ENCODE data around the gene KIF4A.
"Not testable (repeated sequence)": the region's sequence is repeated elsewhere in the genome, so short reads cannot be mapped to it uniquely, and the experiment has no call there.

KIF4A gene, protein sequence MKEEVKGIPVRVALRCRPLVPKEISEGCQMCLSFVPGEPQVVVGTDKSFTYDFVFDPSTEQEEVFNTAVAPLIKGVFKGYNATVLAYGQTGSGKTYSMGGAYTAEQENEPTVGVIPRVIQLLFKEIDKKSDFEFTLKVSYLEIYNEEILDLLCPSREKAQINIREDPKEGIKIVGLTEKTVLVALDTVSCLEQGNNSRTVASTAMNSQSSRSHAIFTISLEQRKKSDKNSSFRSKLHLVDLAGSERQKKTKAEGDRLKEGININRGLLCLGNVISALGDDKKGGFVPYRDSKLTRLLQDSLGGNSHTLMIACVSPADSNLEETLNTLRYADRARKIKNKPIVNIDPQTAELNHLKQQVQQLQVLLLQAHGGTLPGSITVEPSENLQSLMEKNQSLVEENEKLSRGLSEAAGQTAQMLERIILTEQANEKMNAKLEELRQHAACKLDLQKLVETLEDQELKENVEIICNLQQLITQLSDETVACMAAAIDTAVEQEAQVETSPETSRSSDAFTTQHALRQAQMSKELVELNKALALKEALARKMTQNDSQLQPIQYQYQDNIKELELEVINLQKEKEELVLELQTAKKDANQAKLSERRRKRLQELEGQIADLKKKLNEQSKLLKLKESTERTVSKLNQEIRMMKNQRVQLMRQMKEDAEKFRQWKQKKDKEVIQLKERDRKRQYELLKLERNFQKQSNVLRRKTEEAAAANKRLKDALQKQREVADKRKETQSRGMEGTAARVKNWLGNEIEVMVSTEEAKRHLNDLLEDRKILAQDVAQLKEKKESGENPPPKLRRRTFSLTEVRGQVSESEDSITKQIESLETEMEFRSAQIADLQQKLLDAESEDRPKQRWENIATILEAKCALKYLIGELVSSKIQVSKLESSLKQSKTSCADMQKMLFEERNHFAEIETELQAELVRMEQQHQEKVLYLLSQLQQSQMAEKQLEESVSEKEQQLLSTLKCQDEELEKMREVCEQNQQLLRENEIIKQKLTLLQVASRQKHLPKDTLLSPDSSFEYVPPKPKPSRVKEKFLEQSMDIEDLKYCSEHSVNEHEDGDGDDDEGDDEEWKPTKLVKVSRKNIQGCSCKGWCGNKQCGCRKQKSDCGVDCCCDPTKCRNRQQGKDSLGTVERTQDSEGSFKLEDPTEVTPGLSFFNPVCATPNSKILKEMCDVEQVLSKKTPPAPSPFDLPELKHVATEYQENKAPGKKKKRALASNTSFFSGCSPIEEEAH

DNA sequence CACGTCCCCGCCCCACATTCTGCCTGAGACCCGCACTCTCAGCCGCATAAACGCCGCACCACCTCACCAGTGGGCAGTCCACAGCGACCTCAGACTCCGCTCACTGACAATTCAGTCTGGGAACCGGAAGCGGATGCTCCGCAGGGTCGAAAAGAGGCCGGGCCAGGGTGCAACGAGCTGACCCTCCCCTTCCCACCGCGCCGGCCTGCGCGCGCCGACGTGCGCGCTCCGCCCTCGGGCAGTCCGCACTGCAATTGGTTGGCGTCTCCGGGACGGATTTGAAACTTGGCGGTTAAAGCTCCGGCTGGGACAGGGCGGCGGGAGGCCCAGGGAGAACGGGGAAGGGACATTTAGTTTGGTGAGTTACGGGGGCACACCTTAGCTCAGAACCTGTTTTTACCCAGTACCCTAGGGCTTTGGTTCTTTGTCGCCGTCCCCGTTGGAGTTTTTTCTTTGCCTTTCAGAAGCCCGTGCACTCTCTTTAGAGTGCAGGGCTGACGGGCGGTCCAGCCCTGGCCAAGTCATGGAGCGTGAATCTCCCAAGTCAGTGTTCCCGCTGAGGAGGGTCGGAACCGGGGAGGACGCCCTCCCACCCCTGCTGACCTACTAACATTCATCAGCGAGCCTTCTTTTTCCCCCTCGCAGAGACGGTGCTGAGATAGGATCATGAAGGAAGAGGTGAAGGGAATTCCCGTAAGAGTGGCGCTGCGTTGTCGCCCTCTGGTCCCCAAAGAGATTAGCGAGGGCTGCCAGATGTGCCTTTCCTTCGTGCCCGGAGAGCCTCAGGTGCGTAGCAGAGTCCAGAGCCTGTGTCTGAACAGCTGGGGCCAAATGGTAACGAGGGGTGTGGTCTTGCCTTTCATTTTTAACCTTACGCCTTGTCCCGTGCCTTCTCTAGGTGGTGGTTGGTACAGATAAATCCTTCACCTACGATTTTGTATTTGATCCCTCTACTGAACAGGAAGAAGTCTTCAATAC is at the start of gene KIF4A, which contains the start of gene PDZD11:
Gene KIF4A (plus strand): TSS at position 312 of the 978 bp plus-strand sequence. CDS start 355 bp downstream, at position 667.
Gene PDZD11 (minus strand): TSS at position 135 of the 978 bp plus-strand sequence. CDS start 586 bp downstream, outside the sequence.
- peak; percentile 37 to 45 for DNase-seq

DNA sequence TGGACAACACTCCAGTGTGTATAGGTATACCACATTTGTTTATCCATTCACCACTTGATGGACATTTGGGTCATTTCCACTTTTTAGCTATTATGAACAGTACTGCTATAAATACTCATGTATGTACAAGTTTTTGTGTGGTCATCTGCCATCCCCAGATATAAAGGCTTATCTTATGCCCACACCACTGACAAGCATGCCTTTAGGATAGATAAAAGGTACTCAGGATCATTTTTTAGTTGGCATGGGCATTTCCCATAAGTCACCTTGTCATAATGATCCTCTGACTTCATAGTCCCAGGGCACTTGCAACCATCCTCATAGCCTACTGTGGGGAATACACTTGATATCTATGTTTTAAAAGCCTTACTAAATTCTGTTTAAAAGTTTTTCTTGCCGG is 49.2 kb upstream of the KIF4A start:
- DNase-seq, result no peak

DNA sequence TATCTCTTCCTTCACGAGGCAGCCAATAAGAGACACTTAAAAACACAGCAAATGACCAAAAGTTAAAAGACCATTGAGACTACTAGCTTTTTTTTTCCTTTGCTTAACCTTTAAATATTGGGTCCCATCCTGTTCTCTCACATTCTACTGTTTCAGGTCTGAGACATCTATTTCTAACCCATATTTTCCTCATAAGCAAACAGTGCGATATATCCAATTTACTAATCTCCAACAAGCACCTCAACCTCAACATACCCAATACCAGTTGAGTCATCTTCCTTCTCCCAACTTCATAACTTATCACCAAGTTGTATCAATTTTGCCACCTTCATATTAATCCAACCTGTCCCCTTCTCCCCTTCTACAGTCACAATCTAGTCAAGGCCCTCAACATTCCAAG is 48.4 kb upstream of the KIF4A start:
- no peak for DNase-seq

DNA sequence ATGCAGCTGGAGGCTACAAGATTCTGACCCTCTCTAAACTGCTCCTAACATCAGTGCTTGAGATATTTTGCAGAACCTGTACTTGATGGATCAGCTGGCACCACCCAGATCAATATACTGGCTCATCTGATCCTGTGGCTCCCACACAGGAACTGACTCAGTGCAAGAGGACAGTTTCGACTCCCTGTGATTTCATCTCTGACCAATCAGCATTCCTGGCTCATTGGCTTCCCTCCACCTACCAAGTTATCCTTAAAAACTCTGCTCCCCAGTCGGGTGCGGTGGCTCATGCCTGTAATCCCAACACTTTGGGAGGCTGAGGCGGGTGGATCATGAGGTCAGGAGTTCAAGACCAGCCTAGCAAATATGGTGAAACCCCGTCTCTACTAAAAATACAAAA is 46.3 kb upstream of the KIF4A start:
- not testable (repeated sequence) for DNase-seq

DNA sequence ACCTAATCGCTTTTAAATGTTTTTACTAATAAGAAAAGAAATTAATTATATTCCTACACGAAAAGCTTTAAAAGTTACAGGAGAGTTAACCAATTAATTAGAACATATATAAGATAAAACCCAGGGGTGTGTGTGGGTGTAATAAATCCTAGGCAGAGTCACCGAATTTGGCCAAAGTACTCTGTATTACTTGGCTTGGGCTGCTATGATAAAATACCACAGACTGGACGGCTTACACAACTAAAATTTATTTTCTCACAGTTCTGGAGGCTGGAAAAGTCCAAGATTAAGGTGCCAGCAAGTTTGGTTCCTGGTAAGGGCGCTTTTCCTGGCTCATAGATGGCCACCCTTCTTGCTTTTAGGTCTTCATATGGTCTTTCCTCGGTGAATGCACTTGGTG is 45.0 kb upstream of the KIF4A start:
- no peak for DNase-seq

DNA sequence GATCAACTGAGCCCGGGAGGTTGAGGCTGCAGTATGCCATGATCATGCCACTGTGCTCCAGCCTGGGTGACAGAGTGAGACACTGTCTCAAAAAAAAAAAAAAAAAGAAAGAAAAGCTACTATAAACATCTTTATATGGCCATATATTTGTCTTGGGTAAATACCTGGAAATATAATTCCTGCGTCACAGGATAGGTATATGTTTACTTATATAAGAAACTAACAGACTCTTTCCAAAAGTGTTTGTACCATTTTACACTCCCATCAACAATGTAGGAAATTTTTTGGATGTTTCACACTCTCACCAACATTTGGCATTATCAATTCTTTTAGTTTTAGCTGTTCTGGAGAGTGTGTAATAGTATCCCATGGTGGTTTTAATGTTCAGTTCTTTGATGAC is 42.7 kb upstream of the KIF4A start:
- no peak for DNase-seq

DNA sequence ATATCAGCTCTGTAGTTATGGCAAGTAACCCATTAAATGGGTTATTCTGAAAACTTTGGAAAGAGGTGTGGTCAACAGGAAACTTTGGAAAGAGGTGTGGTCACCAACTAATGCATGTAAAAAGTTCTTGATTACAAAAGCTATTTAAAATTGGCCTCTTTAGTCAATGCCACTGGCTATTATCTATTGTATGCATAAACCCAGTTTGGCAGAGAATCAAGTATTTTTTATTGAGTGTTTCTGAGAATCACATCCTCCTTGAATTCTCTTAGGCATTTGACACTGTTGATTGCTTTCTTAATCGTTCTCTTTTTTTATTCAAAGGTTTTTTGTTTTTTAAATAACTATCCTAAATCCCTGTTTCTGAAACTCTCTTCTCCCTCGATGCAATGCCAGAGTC is 37.4 kb upstream of the KIF4A start:
- DNase-seq, result no peak

DNA sequence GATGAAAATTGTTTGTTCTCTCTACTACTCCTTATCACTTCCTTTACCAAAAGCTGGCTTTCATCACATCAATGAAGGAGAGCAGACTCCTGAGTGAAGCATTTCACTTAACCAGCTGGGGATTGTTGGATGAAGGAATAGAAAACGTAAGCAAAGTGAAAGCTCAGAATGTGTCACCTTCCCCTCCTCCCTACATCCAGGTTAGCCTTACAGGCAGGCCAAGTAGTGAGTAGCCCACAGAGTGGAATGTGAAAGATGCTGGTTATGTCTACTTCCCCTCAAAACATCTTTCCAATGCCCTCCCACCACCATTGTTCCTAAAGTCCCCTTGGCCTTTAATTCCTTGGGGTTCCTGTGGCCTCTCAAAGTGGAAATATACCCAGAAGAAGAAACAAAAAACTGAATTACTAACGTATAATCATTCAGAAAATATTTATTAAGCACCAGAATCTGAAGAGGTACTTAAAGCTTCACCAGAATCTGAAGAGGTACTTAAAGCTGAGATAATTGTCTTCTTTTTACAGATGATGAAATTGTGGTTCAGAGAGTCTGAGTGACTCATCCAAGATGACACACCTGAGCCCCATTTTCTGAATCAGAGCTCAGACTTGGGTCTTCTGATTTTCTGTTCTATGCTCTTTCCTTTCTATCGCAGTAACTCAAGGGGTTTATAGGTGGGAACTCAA is 36.4 kb upstream of the KIF4A start:
- DNase-seq, result no peak

DNA sequence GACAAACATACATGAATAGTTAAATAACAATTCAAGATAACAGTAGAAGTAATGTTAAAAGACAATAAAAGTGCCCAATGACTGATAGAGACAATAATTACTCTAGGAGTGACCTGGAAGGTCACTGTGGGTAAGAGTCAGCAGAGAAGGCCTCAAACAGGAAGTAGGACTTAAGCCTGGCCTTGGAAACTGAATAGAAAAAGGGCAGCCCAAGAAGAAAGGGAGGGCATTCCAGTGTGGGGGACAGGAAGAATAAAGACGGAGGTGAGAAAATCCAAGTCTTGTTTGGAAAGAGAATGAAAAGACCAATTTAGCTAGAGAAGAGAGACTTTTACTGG is 35.9 kb upstream of the KIF4A start:
- DNase-seq, result no peak

DNA sequence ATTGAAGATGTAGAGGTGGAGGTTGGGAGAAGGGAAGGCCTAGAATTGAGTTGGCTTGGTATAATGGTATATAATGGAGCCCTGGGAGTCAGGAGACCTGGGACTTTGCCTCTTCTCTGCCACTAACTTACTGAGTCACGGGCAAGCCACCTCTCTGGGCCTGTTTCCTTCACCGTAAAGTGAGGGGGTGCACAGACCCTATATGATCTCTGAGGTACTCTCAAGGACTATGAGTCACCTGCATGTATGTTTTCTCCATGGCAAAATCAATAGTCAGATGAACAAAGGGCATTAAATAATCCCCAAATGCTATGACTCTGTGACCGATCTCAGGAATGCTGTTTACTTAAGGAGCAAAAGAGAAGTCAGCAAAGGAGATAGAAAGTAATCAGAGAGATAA is 35.0 kb upstream of the KIF4A start:
- DNase-seq, result no peak

DNA sequence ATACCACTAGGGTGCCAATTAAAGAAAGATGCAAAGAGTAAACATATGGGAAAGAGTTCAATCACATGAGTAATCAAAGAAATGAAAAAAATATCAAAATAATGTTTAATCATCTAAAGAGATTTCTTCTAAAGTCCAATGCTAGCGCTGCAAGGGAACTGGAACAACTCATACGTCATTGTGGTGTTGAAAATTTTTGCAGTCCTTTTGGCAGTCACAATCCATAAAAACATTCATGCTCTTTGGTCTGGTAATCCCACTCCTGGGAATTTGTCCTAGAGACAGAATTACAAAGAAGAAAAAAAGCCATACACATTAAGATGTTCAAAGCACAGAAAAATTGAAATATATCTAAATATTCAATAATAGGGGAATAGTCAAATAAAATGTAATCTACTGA is 34.5 kb upstream of the KIF4A start:
- no peak for DNase-seq

DNA sequence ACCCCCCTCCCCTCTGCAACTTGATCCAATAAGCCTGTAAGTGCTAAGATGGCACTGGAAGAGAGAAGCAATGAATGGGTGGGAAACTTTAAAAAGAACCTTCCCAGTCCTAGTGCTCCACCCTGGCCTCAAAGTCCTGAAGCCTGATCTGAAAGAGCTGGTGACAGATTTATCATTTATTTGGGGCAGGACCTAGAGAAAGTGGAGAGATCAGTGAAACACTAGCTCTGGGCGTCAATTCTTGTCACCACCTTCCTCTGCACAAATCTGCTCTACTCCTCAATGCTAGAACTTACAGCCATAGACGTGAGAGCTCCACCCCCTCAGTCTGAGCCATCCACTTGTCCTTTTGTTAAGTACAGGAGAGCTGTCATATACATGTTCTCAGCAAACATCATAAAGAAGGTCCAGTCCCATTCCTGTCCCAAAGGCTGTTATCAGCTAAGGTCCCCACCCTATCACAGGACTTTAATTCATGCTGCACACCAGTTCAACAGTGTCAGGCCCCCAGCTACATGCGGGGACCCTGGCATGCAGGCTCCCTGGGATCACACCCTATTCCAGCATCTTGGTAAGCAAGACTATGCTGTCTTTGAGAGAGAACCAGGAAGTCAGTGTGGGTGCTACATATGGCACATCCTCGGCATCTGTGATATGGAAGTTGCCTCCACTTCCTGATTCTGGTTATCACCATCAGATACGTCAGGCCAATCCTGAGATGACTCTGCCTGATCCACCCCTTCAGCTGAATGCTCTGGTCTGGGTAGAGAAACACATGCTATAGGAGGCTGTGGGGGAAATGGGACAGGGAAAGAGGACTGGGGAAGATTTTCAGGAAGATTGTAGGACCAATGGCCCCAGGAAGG is 32.2 kb upstream of the KIF4A start:
- DNase-seq, result no peak

DNA sequence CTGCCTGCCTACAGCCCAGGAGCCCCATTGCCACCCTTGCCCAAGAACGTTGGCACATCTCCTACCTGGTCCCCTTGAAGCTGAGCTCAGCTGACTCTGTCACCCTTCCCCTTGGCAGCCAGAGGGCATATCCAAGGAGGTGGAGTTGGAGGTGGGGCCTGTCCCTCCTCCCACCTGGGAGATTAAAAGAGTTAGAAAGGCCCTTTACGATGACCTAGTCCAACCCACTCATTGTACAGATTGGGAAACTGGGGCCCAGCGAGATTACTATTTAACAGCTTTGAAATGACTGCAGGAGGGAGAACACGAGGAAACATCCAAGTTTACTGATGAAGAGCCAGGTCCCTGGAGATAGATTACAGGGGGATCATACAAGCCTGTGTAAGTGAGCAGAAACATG is 29.8 kb upstream of the KIF4A start, which contains the start of gene P2RY4:
Gene P2RY4 (minus strand): TSS at position 101 of the 400 bp plus-strand sequence. CDS start 580 bp downstream, outside the sequence.
- no peak for DNase-seq

DNA sequence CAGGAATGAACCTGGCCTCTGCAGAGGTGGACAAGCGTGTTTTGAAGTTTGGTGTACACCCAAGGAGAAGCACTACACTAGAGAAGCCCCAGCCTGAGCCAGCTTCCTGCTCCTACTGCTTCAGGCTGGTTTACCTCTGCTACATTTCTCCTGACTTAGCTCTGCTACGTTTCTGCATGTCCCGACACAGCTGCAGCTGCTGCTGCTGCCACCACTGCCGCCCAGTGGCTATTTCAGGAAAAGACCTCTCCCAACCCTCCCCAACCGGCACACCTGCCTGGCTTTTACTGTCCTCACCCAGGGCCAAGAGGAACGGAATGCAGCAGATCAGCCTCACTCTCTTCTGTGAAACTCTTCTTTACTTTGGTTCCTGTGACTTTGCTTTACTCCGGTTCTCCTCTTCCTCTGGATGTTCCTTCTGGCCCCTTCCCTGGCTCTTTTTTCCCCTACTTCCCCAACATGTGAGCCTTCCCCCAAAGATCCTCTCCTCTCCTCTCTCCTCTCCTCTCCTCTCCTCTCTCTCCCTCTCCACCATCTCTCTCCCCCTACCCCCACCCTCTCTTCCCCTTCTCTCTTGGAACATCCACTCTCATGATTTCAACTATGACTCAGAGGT is 26.8 kb upstream of the KIF4A start:
- peak in 1 of 2 experiments; percentile 3 for DNase-seq

DNA sequence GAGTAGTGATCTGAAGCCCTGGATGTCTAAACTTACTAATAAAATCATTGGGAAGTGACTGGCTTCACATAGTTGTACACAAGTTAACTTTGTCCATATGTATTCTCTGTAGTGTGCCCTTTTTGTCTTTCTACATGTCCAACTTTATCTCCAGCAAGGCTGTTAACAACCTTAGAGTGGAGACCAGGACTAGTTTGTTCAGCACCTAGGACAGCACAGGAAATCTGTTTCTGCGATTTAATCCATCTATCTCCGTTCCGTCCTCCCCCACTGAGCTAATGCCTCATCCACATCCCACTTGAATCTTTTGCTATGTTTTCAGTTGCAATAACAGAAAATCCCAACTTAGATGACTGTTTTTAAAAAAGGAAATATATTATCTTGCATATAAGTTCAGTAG is 25.1 kb upstream of the KIF4A start:
- DNase-seq, result no peak

DNA sequence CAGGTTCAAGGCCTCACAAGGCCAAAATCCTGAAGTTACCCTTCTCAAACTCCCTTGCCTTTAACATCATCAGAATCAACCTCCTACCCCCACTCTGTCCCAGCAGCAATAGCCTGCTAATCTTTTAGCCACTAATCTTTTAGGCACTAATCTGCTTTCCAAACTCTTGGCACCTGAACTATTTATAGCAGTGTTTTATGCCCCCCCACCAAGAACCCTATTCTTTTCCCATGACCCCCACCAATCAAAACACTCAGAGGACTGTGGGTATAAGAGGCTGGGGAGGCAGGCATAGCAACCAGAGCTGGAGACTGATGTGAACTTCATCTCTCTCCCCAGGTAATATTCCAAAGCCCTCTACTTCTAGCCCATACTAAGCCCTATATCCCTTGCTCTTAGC is 21.9 kb upstream of the KIF4A start, which contains the start of gene ARR3:
Gene ARR3 (plus strand): TSS at position 301 of the 400 bp plus-strand sequence. CDS start 1,052 bp downstream, outside the sequence.
- DNase-seq, result no peak

DNA sequence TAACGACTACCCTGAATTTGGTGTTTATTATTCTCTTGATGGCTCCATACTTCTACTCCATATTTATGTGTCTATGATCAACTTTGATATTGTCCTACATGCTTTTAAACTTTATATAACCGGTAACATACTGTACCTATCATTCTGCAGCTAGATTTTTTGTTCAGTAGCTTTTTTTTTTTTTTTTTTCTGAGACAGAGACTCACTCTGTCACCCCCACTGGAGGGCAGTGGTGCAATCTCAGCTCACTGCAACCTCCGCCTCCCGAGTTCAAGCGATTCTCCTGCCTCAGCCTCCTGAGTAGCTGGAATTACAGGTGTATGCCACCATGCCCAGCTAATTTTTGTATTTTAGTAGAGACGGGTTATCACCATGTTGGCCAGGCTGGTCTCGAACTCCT is 15.9 kb upstream of the KIF4A start:
- DNase-seq, result not testable (repeated sequence)

DNA sequence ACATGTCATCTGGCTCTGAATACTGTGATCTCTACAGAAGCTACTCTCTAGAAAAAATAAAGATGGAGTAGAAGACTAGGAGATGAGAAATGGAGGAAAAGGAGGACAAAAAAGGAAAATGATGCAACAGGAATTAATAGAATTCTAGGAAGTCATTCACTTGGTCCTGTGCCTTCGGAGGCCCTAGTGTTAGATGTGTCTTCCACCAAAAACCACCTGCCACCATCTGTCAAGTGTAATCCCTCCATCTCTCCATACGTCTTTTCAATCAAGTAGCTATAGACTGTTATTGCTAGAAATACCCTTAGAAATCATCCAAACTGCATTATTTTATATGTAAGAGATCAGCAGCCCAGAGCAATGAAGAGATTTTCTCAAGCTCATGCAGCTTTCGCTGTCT is 10.8 kb upstream of the KIF4A start:
- DNase-seq, result no peak

DNA sequence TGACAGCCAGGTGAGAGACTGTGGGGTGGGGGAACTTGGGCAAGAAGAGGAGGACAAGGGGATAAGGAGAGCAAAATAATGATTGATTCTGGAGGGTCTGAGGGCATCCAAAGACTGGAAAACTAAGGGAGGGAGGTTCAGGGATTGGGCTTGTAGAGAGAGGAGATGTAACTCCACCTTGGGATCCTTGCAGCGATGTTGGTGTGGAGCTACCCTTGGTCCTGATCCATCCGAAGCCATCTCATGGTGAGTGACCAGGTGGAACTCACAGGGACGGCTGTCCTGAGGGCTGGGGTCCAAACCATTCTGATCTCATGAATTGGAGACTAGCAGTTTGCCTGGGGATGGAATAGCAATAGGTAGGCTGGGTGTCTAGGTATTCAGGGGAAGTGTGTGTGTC is 9.3 kb upstream of the KIF4A start:
- DNase-seq, result no peak

DNA sequence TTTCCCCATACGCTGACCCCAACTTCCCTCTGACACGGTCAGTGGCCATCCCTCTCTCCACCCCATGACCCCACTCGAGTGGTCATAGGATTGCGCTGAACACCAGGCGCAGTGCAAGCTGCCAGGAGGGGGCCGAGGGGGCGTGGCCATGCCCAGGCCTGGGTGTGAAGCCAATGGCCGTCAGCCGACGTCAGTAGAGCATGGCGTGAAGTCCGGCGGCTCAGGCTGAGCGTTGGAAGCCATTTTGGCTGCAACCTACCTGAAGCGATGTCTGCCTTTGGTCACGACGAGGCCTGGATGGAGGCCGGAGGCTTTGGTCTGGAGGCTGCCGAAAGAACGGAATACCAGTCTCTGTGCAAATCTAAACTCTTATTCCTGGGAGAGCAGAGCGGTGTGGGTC is 8.0 kb upstream of the KIF4A start, which contains the start of gene RAB41:
Gene RAB41 (plus strand): TSS at position 222 of the 400 bp plus-strand sequence. CDS start 46 bp downstream, at position 268.
- DNase-seq, result no peak
